ENCODE results near the gene TRIM52. TPM values are rescaled to one million over a fixed set of nuclear protein-coding genes. Genes with fewer than 3 reads are reported as not detected.

Gene TRIM52
- total RNA-seq, 1 donor from 2014 or later, result 15.7 TPM

- Mint-ChIP-seq H3K36me3 (ENCODE audit: unreplicated experiment) (peaks cover 10% of the 10 kb centered on the region), H3K27ac (ENCODE audit: unreplicated experiment) (no peak overlapping the region), H3K4me3 (ENCODE audit: unreplicated experiment) (no peak overlapping the region)
Measured at GRCh38 chr5:181231432-181231831, 29.5 kb downstream of the TRIM52 start.

GRCh38 chr5:181230551-181230950 lies 30.4 kb downstream of the TRIM52 start:
- Mint-ChIP-seq H3K9me3 (ENCODE audit: unreplicated experiment) (peaks cover 11% of the 10 kb centered on the region), H3K4me3 (ENCODE audit: unreplicated experiment) (no peak overlapping the region), H3K4me1 (ENCODE audit: low read depth, unreplicated experiment) (no peaks in the 10 kb centered on the region), H3K27ac (ENCODE audit: unreplicated experiment) (no peak overlapping the region), H3K36me3 (ENCODE audit: unreplicated experiment) (peaks cover 10% of the 10 kb centered on the region), H3K27me3 (ENCODE audit: unreplicated experiment) (peaks cover 6% of the 10 kb centered on the region)
- TF ChIP-seq CTCF (IDR thresholded peaks at IDR 0.05; ENCODE audit: partially characterized antibody, unreplicated experiment), result no peak
- DNase-seq, result no peak

More at GRCh38 chr5:181231432-181231831, 29.5 kb downstream of the TRIM52 start:
- no peak for TF ChIP-seq CTCF (IDR thresholded peaks at IDR 0.05; ENCODE audit: partially characterized antibody, unreplicated experiment)
- no peak for DNase-seq
- Mint-ChIP-seq H3K4me1 (ENCODE audit: low read depth, unreplicated experiment) (no peaks in the 10 kb centered on the region), H3K27me3 (ENCODE audit: unreplicated experiment) (peaks cover 6% of the 10 kb centered on the region), H3K9me3 (ENCODE audit: unreplicated experiment) (peaks cover 11% of the 10 kb centered on the region)

GRCh38 chr5:181229996-181230395 lies 30.9 kb downstream of the TRIM52 start:
- DNase-seq, result no peak
- Mint-ChIP-seq H3K27me3 (ENCODE audit: unreplicated experiment) (peaks cover 6% of the 10 kb centered on the region), H3K27ac (ENCODE audit: unreplicated experiment) (no peak overlapping the region), H3K4me1 (ENCODE audit: low read depth, unreplicated experiment) (no peaks in the 10 kb centered on the region), H3K36me3 (ENCODE audit: unreplicated experiment) (peaks cover 10% of the 10 kb centered on the region), H3K4me3 (ENCODE audit: unreplicated experiment) (no peak overlapping the region), H3K9me3 (ENCODE audit: unreplicated experiment) (peaks cover 9% of the 10 kb centered on the region)
- TF ChIP-seq CTCF (IDR thresholded peaks at IDR 0.05; ENCODE audit: partially characterized antibody, unreplicated experiment), result no peak

GRCh38 chr5:181224390-181225229 lies 36.3 kb downstream of the TRIM52 start:
- peaks cover 35% of the 10 kb centered on the region for H3K27me3 Mint-ChIP-seq (ENCODE audit: unreplicated experiment)
- peaks cover 5% of the 10 kb centered on the region for H3K4me1 Mint-ChIP-seq (ENCODE audit: low read depth, unreplicated experiment)
- peaks cover 21% of the 10 kb centered on the region for H3K9me3 Mint-ChIP-seq (ENCODE audit: unreplicated experiment)
- peaks cover 7% of the 10 kb centered on the region for H3K36me3 Mint-ChIP-seq (ENCODE audit: unreplicated experiment)
- H3K4me3 Mint-ChIP-seq (ENCODE audit: unreplicated experiment), result peak overlapping the region; percentile 99
- TF ChIP-seq CTCF (IDR thresholded peaks at IDR 0.05; ENCODE audit: partially characterized antibody, unreplicated experiment), result no peak
- no peak for DNase-seq
- peak overlapping the region; percentile 99 for H3K27ac Mint-ChIP-seq (ENCODE audit: unreplicated experiment)

GRCh38 chr5:181223729-181224389 lies 37.1 kb downstream of the TRIM52 start:
- Mint-ChIP-seq H3K9me3 (ENCODE audit: unreplicated experiment) (peaks cover 21% of the 10 kb centered on the region), H3K27ac (ENCODE audit: unreplicated experiment) (peak overlapping the region; percentile 99), H3K27me3 (ENCODE audit: unreplicated experiment) (peaks cover 35% of the 10 kb centered on the region), H3K4me1 (ENCODE audit: low read depth, unreplicated experiment) (peaks cover 5% of the 10 kb centered on the region), H3K36me3 (ENCODE audit: unreplicated experiment) (peaks cover 6% of the 10 kb centered on the region), H3K4me3 (ENCODE audit: unreplicated experiment) (peak overlapping the region; percentile 99)
- peak; percentile 88 for DNase-seq
- no peak for TF ChIP-seq CTCF (IDR thresholded peaks at IDR 0.05; ENCODE audit: partially characterized antibody, unreplicated experiment)
